NCI-H187 (cell line): ENCODE measurements around the gene TCF4.

Source experiments
- DNase-seq, 2 experiments: peaks; one replicate each; lab custom pipeline; 2025; lab: John Stamatoyannopoulos, UW

TCF4 gene

DNA sequence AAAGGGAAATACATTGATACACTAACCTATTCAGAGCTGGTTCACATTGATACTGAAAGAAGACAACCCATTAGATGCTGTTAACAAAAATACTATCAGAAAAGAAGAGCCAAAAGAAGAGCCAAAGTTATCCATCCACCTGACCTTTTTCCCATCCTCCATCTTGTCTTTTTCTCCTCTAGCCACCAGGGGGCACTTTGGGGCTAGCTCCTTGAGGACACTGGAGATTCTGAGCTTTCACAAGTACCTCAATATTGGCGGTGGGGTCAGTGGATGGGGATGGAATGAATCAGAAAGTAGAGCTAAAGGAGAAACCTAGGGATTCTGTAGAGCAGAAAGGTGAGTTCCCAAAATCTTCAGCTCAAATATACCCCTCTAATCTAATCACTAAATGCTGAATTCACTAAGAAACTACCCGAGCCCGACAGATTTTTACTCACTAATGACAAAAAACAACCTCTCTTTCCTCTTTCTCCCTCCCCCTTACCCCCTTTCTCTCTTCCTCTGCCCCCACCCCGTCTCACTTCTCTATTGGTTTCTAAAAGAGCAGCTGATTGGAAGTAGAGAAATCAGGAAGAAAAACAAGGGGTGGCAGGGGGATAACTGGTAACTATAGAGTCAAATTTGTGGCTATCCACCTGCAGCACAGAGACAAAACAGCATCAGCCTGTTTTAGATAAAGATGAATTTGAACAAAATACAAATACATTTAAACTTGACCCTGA is 203.3 kb downstream of the TCF4 start:
- DNase-seq: peak; percentile 5 to 14

DNA sequence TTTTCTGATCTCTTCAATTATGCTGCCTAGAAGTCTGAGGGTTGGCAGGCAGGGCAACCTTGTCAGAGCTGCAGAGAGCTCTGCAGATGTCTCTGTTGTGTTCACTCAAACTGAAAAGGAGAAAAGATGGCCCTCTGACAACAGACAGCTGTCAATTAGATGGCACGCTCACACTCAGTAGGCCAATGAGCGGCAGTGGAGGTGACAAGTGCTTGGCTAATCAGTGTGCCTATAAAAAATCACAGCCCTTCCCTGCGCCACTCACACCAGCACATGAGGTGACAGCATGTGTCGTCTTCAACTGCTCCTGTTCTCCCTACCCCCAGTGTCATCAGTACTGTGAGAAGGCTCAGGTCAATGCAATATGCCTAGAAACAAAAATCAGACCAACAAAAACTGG is 203.9 kb downstream of the TCF4 start:
- no peak for DNase-seq

DNA sequence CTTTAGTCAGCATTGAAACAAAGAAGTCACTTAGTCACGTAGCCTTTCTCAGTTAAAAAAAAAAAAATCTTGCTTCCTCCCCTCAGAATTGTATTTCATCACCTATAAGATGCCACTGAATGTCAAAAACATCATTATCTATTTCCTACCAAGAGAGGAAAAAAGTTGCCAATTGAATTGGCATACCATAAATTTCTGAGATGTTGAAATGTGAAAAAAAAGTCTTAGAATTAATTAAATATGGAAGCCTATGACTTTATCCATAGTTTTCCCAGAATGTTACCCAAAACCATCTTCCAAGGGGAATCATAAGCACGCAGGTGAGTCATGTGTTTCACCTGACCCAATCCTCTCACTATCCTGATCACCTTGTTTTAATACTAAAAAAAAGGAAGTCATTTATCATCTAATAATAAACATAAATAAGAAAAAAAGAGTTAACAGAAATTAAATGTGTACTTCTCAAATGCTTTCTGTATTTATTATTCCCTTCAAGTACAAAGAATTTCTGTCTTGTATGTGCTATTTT is 205.7 kb downstream of the TCF4 start:
- no peak for DNase-seq

DNA sequence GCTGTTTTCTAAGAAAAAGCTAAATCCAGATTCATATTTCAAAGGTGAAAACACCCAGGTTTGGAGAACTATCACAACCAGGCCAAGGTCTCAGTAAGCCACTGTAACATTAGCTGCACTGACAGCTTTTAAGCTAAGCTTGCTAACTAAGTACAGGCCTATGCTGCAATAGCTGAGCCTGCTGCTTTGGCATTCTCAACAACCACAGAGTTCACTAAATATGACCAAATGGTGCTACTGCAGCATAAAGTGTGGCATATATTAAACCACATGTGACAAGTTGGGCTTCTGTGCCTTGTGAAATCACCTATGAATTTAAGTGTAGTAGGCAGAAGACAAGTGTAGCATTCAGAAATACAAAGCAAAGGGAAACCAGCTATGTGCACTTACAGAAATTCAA is 206.7 kb downstream of the TCF4 start:
- no peak for DNase-seq

DNA sequence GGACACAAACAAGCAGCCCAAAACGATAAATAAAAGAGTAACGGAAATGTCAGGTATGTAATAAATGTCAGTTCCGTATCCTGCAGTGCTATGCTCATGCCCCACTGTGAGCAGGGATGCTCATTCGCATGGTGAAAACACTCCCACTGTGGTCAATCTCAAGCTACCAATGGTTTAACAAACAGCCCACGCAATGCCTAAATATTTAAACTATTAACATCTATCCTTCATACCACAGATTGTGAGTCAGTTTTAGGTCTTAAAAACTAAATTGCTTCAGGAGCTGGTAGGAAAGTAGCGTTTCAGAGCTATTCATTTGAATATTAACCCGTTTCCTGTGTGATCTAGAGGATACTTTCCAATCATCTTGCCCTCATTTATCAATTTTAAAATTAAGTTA is 207.4 kb downstream of the TCF4 start:
- DNase-seq: no peak

DNA sequence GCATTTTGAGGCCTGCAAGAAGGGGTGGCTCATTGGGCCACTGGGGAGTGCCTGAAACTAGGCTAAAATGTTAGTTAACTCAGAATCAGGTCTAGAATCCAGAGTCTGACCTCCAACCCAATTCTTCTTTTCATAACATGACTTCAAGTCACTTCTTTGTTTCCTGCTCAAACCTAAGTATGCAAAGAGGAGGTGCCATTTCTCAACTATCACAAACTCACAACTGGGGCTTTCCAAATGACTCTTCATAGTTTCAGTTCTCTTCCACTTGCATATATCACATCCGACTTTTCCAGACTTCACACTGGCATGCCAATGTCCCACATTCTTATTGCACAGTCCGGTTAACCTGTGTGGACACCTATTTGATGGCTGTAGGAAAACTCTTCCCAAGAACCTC is 211.6 kb downstream of the TCF4 start:
- no peak for DNase-seq

DNA sequence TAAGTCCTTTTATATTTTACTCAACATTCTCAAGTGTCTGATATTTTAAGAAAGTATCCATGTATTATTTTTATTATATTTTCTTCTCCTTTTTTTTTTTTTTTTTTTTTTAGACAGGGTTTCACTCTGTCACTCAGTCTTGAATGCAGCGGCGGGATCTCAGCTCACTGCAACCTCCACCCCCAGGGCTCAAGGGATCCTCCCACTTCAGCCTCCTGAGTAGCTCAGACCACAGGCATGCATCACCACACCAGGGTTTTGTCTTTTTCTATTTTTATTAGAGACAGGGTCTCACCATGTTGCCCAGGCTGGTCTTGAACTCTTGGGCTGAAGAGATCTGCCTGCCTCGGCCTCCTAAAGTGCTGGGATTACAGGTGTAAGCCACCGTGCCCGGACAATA is 212.1 kb downstream of the TCF4 start:
- DNase-seq: no peak

DNA sequence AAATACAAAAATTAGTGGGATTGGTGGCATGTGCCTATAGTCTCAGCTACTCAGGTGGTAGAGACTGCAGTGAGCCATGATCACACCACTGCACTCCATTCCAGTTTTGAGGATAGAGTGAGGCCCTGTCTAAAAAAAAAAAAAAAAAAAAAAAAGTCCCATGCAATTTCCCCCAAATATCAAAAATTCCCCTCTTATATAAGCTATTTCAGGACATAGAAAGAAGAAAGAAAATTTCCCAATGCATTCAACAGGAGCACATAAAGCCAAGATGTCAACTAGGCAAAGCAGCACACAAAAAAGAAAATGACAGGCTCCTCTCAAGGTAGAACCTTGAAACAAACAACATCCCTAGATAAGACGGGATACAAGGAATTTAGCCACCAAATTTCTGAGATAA is 213.3 kb downstream of the TCF4 start:
- DNase-seq: no peak

DNA sequence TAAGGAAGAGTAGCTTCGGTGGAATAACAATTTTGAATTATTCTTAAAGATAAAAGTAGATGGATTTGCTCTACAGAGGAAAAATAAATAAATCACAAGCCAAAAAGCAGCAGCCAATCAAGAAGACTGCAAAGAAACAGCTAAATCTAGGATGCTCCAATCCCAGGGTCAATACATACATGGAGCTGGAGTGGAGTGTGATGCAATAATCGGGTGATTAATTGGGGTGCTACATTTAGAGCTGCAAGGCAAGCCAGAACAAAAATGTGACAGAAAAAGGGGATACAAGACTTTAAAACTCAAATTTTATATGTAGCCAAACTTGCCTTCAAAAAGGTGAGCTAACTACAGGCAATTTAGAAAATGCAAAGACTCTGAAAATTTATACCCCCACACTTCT is 215.8 kb downstream of the TCF4 start:
- DNase-seq: no peak

DNA sequence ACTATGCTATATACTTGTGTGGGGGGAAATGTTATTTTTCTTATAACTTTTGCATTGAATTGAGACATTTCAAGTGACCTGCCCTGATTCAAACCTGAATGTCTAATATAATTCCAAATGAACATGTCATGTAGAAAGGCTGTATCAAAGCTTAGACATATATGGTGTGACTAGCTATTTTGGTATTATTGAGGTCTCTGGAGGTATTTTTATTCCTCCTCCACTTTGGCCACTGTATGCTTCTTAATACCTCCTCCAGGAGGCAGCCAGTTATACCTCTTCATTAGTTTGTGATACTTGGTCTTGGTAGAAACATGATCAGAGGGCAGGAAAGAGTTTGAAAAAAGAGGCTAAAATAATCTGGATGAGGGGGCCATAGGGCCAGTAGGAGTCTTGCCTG is 217.1 kb downstream of the TCF4 start:
- no peak for DNase-seq

DNA sequence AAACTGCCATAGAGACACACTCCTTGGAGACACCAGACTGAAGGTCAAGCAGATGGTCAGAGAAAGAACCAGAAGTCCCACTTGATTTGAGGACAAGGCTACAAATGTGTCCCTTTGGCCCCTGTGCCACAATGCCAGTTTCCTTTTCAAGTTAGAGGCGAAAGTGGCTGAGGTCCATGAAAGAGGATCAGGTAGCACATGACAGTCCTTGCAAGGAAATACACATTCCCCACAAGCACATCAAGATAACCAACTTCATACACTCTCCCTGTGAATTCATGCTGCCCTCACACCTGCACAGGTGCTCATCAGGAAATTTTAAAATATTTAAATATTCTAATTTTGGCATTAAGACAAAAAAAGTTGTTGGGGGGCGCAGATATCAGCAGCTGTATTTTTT is 218.6 kb downstream of the TCF4 start:
- DNase-seq: no peak

DNA sequence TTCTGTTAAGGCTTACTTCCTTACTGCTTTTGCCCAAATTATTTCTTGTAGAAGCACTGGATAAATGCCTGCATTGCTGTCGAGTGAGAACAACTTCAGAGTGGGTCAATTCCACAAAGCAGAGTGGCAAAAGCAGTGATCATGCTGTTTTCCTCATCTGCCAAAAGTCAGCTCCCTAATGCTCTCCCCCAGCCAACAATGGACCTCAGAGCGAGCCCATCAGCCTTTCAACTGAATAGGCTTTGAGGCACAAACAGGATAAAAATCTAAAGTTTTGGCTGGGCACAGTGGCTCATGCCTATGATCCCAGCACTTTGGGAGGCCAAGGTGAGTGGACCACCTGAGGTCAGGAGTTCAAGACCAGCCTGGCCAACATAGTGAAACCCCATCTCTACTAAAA is 222.7 kb downstream of the TCF4 start:
- DNase-seq: no peak

DNA sequence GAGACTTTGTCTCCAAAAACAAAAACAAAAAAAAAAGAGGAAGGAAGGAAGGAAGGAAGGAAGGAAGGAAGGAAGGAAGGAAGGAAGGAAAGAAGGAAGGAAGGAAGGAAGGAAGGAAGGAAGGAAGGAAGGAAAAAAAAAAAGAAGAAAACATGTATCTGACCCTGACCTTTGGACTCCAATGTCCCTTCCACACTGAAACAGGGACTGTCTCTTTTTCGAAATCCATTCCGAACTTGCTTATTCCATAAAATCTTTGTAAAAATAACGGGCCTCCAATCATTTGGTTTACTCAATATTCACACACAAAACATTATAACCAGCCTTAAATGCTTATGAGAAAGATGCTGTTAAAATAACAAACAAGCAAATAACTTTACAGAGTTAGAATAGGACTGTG is 225.7 kb downstream of the TCF4 start:
- DNase-seq: no peak

DNA sequence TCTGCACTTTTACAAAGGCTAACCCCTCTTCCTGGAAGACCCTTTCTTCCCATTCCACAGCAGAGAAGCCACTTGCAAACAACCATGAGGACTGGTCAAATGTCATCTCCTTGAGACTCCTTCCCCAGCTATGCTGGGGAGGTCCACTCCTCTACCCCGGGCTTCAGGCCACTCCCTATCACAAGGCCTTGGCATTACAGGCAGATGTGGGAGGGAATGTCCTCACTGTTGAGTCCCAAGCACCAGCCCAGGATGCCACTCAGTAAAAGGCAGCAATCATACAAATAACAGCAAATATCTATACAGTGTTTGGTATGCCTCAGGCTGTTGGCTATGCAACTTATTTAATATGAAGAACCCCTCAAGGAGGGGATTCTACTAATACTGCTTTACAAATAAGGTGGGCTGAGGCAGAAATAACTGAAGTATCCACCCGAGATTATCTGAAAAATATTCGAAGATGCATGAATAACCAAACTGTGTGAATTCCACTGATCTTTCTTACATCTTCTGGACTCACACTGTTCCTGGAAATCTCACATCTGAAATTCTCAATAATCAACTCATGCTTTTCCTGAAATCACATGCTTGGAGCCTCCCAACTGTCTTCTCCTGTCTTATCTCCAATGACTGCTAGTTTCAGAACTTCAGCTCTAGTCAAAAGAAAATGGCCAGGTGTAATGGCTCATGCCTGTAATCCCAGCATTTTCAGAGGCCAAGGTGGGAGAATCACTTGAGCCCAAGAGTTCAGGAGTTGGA is 226.3 kb downstream of the TCF4 start:
- DNase-seq: no peak

DNA sequence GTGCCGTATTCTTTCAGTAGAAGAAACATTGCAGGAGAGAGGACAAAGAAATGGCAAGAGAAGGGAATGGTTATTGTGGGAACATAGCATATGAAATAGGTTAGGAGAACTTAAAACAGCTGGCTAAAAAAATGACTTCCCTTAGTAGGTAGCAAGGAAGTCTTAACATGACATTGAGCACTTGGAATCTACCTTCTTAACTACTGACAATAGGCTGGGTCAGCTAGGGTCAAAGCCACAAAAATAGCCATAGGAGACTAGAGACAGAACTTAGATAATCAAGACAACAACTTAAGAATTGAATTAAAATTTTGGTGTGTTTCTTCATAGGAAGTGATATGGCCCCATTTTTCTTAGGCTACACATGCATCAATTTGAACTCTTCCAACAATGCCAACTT is 227.9 kb downstream of the TCF4 start:
- no peak for DNase-seq

DNA sequence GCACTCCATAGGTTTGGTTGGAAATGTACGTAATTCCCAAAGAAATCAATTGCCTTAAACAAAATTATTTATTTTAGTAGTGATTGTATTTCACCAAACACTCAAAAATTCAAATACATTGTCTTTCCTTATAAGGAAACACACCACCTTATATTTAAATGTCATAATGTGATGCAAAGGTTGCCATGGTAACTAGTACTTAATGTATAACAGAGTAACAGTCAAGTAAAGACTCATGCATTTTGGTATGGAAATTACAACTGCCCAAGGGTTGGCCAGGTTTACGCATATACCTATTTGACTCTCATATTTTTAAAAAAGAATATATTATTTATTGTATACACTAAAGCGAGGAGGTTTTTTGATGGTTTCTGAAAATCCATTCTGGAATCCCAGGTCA is 231.2 kb downstream of the TCF4 start:
- DNase-seq: no peak

DNA sequence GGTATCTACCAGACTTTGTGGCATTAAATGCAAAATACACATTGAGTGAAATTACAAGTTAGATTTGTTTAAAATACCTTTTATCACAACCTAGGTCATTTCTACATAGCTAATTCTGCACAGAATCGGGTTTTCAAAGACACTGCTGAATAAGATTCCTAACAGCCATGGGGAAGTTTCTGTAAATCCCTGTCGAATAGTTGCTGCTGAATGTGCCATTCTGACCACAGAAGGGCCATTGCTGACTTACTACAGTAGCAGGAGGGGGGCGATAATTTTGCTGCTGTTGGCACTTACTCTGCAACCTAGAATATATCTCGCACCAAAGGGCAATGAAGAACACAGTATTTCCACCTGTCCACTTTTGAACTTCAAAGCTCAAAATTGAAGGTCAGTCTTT is 232.8 kb downstream of the TCF4 start:
- no peak for DNase-seq

DNA sequence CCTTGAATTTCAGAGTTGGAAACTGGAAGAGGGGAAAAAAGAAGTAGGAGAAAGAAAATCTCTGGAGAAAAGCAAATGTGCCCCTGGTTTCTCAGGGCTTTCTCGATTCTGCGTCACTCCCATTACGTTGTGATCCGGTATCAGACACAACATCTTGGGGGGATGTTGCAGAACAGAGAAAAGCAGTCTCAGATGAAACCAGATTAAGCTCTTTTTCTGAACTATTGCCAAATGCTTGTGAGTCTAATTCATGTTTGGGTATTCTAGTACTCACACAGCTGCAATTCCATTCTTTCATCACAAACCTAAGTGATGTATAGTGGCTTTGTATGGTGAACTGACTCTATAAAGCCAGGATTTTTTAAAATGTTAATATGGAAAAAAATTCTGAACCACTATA is 233.2 kb downstream of the TCF4 start:
- DNase-seq: no peak

DNA sequence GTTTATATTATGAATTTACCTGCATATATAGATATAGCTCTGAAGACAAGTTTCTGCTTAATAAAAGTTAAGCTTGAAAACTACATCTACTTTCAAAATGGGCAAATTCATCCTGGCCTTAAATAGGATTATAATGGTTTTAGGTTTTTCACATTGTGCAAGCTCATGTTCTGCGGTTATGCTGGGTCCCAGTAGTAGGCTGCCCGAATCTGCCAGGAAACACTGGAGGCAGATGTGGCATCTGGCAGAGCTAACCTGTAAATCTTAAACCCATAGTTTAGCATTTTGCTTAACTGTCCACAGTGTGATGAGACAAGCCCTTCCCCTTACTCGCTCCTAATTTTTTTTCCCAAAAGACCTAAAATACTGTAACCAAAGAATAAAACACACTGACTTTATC is 234.2 kb downstream of the TCF4 start:
- DNase-seq: no peak

DNA sequence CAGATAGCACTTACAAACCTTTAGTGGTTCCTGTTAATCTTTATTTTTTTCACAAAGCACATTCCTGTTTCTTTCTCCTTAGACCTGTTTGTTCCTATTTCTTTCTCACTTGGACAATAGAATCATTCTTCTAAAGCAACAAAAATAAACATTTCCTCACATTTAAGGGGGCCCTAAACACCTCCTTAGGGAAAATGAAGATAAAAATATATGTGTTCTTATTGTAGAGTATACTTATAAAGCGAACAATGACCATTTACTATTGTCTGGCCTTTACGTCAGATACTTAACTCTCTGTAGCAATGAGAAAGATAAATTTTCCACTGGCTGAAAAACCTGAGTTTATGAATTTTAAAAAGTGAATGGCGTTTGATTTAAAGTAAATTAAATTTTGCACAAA is 234.6 kb downstream of the TCF4 start:
- no peak for DNase-seq

DNA sequence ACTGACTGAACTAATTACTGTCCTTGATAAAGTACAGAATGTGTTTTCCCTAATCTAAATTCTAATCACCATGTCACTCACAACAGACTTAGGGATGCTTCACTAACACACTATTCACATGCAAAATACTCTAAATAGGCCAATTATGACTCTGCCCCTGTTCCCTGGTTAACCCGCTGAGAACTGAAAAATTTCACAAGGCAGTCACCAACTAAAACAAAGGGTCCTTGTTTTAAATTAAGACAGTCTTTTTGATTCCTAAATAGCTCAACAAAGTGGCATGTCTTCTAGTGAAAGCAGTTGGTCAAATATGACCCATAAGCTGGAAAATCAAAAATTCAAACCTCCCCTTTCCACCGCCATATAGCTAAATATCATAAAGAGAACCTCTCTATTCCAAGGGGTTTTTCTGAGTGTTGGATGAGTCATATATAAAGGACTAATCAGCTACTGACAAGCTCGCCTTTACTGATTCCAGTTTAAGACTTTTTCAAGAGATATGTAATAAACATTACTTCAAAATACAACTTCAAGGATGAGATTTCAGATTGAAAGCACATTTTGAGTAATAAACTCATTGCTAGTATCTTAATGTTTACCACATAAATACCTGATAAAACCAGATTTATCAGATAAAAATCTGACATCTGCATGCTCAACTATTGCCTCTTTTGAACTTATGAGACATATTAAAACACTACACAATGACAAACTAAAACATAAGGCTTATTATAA is 235.8 kb downstream of the TCF4 start:
- no peak for DNase-seq

DNA sequence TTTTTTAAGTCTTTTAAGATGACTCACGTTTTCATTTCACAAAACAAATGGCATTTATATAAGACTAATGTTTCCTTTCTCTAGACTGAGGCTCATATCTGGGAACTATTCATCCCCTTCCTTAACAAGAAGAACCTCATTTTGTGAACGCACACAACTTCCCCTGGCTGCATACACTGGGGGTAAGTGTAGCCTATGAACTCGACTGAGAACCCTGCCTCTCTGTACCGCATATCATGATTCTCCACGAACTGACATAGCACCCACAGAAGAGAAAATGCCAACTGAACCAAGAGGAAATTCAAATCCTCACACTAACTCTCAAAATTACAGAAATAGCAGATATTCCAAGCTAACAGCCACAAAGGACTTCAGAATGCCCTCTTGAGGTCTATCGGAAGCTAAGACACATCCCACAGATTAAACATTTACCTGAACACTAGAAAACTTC is 236.7 kb downstream of the TCF4 start:
- no peak for DNase-seq

DNA sequence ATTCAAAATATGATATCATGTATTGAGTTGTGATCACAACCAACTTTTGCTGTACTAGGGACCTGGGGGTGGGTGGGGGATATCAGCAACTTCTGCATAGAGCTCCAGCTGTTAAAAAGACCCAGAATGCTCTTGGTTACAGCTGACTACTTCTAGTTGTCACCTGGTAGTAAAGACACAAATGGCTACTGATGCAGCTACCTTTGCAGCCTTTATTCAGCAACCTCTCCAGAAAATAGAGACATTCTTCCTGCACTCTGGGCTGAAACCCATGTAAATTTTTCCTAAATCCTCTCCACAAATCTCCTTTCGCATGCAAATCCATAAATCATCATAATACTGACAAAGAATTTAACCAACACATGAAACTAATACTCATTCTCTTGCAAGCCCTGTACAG is 238.3 kb downstream of the TCF4 start:
- no peak for DNase-seq
